GM18870 (cell line): ENCODE data around the gene MAPK9.

Experiments used
- ATAC-seq: cut with Tn5 transposase; IDR thresholded peaks from one replicate; pipeline ENCODE4 v1.9.1; 2021; ENCODE audit warnings: moderate library complexity; ENCODE audit not compliant: unreplicated experiment

Gene MAPK9

GRCh38 chr5:180208038-180208434 is 83.8 kb downstream of the MAPK9 start:
- ATAC-seq, result no peak

GRCh38 chr5:180207593-180207992 is 84.3 kb downstream of the MAPK9 start:
- ATAC-seq, result no peak

GRCh38 chr5:180206993-180207392 is 84.9 kb downstream of the MAPK9 start:
- no peak for ATAC-seq

GRCh38 chr5:180205916-180206315 is 86.0 kb downstream of the MAPK9 start:
- ATAC-seq, result no peak

- no peak for ATAC-seq
Observed at GRCh38 chr5:180204276-180204819, 87.5 kb downstream of the MAPK9 start.

GRCh38 chr5:180202939-180203573 is 88.8 kb downstream of the MAPK9 start:
- no peak for ATAC-seq

- ATAC-seq, result no peak
Observed at GRCh38 chr5:180201051-180201987, 90.6 kb downstream of the MAPK9 start.

GRCh38 chr5:180199390-180199789 is 92.5 kb downstream of the MAPK9 start:
- no peak for ATAC-seq

- ATAC-seq, result no peak
Observed at GRCh38 chr5:180198208-180198607, 93.7 kb downstream of the MAPK9 start.

GRCh38 chr5:180197016-180197702 is 94.7 kb downstream of the MAPK9 start:
- ATAC-seq, result no peak

GRCh38 chr5:180194410-180195345 is 97.2 kb downstream of the MAPK9 start:
- no peak for ATAC-seq

GRCh38 chr5:180193749-180194375 is 98.0 kb downstream of the MAPK9 start:
- no peak for ATAC-seq

GRCh38 chr5:180191716-180192115 is 100.2 kb downstream of the MAPK9 start:
- ATAC-seq, result no peak

- no peak for ATAC-seq
Observed at GRCh38 chr5:180187767-180188166, 104.1 kb downstream of the MAPK9 start.
